ENCODE measurements around the gene OR51I2.

DNA sequence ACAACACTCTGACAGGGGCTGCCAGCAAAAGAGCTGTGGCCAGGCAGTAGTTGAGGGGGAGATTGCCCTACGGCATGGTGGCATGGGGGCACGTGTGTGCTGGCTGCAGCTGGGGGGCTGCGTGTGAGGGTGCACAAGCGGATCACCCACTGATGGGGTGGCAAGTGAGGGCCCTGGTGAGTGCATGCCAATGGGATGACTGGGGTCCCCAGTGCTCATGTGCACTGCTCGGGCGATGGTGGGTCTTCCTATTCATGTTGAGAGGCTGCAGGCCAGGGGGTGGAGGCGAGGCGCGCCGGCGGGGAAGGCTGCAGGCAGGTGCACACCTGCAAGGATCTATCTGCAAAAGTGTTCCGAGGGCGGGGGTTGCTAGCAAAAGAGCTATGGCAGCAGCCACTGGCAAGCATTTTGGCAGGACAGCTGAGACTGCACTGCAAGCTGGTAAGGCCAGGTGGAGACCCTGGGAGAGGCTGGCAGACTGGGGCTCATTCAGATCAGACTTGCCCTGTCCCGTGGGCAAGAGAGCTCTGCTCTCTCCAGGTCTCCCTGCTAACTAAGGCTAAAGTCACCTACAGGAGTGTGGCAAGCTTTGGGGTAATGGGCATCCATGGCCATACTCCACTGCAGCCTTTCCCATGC lies 12.0 kb downstream of the OR51I2 start:
- TF ChIP-seq, protein P1, sequence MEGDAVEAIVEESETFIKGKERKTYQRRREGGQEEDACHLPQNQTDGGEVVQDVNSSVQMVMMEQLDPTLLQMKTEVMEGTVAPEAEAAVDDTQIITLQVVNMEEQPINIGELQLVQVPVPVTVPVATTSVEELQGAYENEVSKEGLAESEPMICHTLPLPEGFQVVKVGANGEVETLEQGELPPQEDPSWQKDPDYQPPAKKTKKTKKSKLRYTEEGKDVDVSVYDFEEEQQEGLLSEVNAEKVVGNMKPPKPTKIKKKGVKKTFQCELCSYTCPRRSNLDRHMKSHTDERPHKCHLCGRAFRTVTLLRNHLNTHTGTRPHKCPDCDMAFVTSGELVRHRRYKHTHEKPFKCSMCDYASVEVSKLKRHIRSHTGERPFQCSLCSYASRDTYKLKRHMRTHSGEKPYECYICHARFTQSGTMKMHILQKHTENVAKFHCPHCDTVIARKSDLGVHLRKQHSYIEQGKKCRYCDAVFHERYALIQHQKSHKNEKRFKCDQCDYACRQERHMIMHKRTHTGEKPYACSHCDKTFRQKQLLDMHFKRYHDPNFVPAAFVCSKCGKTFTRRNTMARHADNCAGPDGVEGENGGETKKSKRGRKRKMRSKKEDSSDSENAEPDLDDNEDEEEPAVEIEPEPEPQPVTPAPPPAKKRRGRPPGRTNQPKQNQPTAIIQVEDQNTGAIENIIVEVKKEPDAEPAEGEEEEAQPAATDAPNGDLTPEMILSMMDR (IDR thresholded peaks at IDR 0.05; ENCODE audit: insufficient read depth, low read length, poor library complexity, severe bottlenecking): no peak
- no peak for TF ChIP-seq EZH2phosphoT487 (conservative IDR thresholded peaks at IDR 0.05; ENCODE audit: low read length)
